Stomach (tissue), 9 donors: ENCODE results near the gene ZKSCAN1. TPM values are rescaled to one million over a fixed set of nuclear protein-coding genes. Genes with fewer than 3 reads are reported as not detected.
A peak's percentile ranks its signal among the peaks of the same experiment; 100 is the strongest.

ENCODE experiments used
- DNase-seq, 2 donors: peaks; one replicate each; pipeline versions ENCODE4 v3.0.0 to v3.0.0-alpha.2; 2013 to 2019
- H3K27ac ChIP-seq, 5 donors: fragments of 200-600 bp in 4 of 5; sonication (generic) in 4 of 5; one replicate each; pipeline ENCODE4 v1.5.1; 2013 to 2019; ENCODE audit warnings: mild to moderate bottlenecking in 1 of 5, moderate library complexity in 1 of 5
- H3K27me3 ChIP-seq, 3 donors: fragments of 200-600 bp; sonication (generic); one replicate each; pipeline ENCODE4 v1.5.1; 2017 to 2019; ENCODE audit warnings: mixed run types in 1 of 3
- H3K36me3 ChIP-seq, 4 donors: fragments of 200-600 bp; sonication (generic); 1 replicate in 3 of 4; 2 replicates in 1 of 4; pipeline ENCODE4 v1.5.1; 2016 to 2019
- H3K4me1 ChIP-seq, 4 donors: fragments of 200-600 bp; sonication (generic); one replicate each; pipeline ENCODE4 v1.5.1; 2016 to 2019
- H3K4me3 ChIP-seq, 4 donors: fragments of 200-600 bp; sonication (generic) in 3 of 4; one replicate each; pipeline ENCODE4 v1.5.1; 2016 to 2019; ENCODE audit warnings: mild to moderate bottlenecking in 1 of 4
- H3K9me3 ChIP-seq, 4 donors: fragments of 200-600 bp; sonication (generic); one replicate each; pipeline ENCODE4 v1.5.1; 2016 to 2019
- CTCF ChIP-seq, 7 experiments: fragments of 450-650 bp in 4 of 7; fragments of 200-600 bp in 3 of 7; sonication (generic) in 3 of 7; IDR thresholded peaks; one replicate each; pipeline ENCODE4 v1.5.1; 2016 to 2019; ENCODE audit warnings: antibody characterized with exemption in 7 of 7, control low read depth in 2 of 7, mild to moderate bottlenecking in 1 of 7
- EP300 ChIP-seq: sonication (generic); formaldehyde crosslinking; IDR thresholded peaks from one replicate; pipeline ENCODE4 v1.6.1; 2017; ENCODE audit warnings: antibody characterized with exemption
- POLR2A ChIP-seq, 4 donors: fragments of 450-650 bp; IDR thresholded peaks; one replicate each; pipeline ENCODE4 v1.6.1; 2016; ENCODE audit warnings: antibody characterized with exemption in 4 of 4, control low read depth in 2 of 4, mild to moderate bottlenecking in 1 of 4, moderate library complexity in 1 of 4
- POLR2AphosphoS5 ChIP-seq, 3 donors: sonication (generic); formaldehyde crosslinking; IDR thresholded peaks; one replicate each; pipeline ENCODE4 v1.6.1; 2016; ENCODE audit warnings: antibody characterized with exemption in 3 of 3
- WGBS, 5 donors: extraction: QIAGEN DNeasy Blood & Tissue Kit in 3 of 5; methylation state at CpG; one replicate each; pipeline versions ENCODE4 v1.1.5 to v1.1.7; 2013 to 2018; 5-methylcytosine and 5-hydroxymethylcytosine counted together
- intact Hi-C: fragments of 100-400 bp; cut with DNase I; formaldehyde crosslinking; loops from one replicate; pipeline ENCODE4 v1.15.1; 2023; ENCODE audit warnings: low total_unique reads
- polyA plus RNA-seq, 3 donors: library from polyadenylated mRNA; stranded (reverse); fragments of 200-250 nt; gene quantifications; one replicate each; pipeline ENCODE4 v1.2.3, GENCODE V29; 2013
- total RNA-seq, 5 donors: library from RNA; depleted of rRNA; stranded (reverse); fragments of >200 nt; gene quantifications; one replicate each; pipeline versions ENCODE4 v1.1.0 to v1.2.3, GENCODE V29; 2014 to 2016
- donor health status: healthy with polysubstance abuse.
- donor health status: Bipolar disorder and iron deficiency.
- donor health status: healthy.

ZKSCAN1 gene
- total and polyA plus RNA-seq, 8 donors = 9.5 to 153 (median 50.4) TPM

DNA sequence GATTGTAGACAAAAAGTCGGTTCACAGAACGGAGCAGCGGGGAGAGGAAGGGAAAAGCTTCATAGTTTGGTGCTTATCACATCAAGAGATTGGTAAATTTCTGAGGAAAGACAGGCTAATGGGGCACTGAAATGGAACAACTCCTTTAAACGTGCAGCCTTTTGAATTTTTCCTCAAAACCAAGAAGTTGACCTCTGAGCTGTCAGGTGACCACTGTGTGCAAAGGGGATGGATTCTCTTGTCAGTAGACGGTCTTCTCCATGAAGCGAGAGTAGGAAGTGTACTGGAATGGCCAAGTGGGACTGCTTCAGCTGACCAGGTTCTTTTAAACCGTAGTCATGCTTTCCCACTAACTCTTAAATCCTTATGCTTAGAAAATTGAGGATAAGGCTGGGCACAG lies 22.9 kb downstream of the ZKSCAN1 start:
- TF ChIP-seq POLR2A (IDR thresholded peaks at IDR 0.05) = no peak
- H3K27me3 ChIP-seq = no peaks in the 10 kb centered on the region
- no peak overlapping the region for H3K4me3 ChIP-seq
- no peaks in the 10 kb centered on the region for H3K9me3 ChIP-seq
- intact Hi-C loops = no loop called here
- DNase-seq = no peak
- H3K36me3 ChIP-seq = peaks cover 22 to 47% (median 42%) of the 10 kb centered on the region in 4 donors
- WGBS, 5 donors = 88 to 93% (median 90%) methylated on average over 7 of the region's 7 CpGs
- H3K4me1 ChIP-seq = peaks cover 20 to 49% (median 30%) of the 10 kb centered on the region in 4 donors
- no peak overlapping the region for H3K27ac ChIP-seq

GRCh38 chr7:100040575-100040974 lies 25.2 kb downstream of the ZKSCAN1 start:
- no peak overlapping the region for H3K27ac ChIP-seq
- H3K36me3 ChIP-seq = peaks cover 5 to 25% (median 20%) of the 10 kb centered on the region in 4 donors
- 69 to 84% (median 74%) methylated on average over 7 of the region's 7 CpGs for WGBS, 5 donors
- peaks cover 19 to 37% (median 26%) of the 10 kb centered on the region in 4 donors for H3K4me1 ChIP-seq
- no peak overlapping the region for H3K4me3 ChIP-seq
- DNase-seq = no peak
- intact Hi-C loops = no loop called here
- TF ChIP-seq POLR2A (IDR thresholded peaks at IDR 0.05) = no peak
- TF ChIP-seq POLR2AphosphoS5 (IDR thresholded peaks at IDR 0.05) = no peak
- no peak for TF ChIP-seq EP300
- TF ChIP-seq CTCF (IDR thresholded peaks at IDR 0.05) = no peak
- no peaks in the 10 kb centered on the region for H3K9me3 ChIP-seq
- H3K27me3 ChIP-seq = no peaks in the 10 kb centered on the region

GRCh38 chr7:100044718-100045117 lies 29.3 kb downstream of the ZKSCAN1 start:
- peak; percentile 32 to 72 for DNase-seq
- Histone ChIP-seq H3K36me3 (no peaks in the 10 kb centered on the region), H3K27me3 (no peaks in the 10 kb centered on the region), H3K4me3 (no peak overlapping the region), H3K9me3 (no peaks in the 10 kb centered on the region), H3K4me1 (peaks cover 0 to 16% (median 12%) of the 10 kb centered on the region in 4 donors), H3K27ac (peak overlapping the region in 1 of 5 donors; percentile 46)
- WGBS, 5 donors = 27 to 44% (median 33%) methylated on average over 6 of the region's 6 CpGs
- TF ChIP-seq POLR2A (IDR thresholded peaks at IDR 0.05) (no peak), CTCF (IDR thresholded peaks at IDR 0.05) (peak in 2 of 7 experiments; percentile 39 to 49), EP300 (no peak), POLR2AphosphoS5 (IDR thresholded peaks at IDR 0.05) (peak in 1 of 3 donors; percentile 75)
- intact Hi-C loops = no loop called here

- Histone ChIP-seq H3K4me3 (no peak overlapping the region), H3K9me3 (no peaks in the 10 kb centered on the region), H3K27ac (peak overlapping the region in 1 of 5 donors; percentile 98), H3K4me1 (peaks cover 6 to 31% (median 23%) of the 10 kb centered on the region in 4 donors), H3K27me3 (no peaks in the 10 kb centered on the region), H3K36me3 (peaks cover 0 to 10% (median 0%) of the 10 kb centered on the region in 4 donors)
- peak in 1 of 2 donors; percentile 35 for DNase-seq
- TF ChIP-seq CTCF (IDR thresholded peaks at IDR 0.05) = no peak
- TF ChIP-seq POLR2A (IDR thresholded peaks at IDR 0.05) = no peak
- TF ChIP-seq POLR2AphosphoS5 (IDR thresholded peaks at IDR 0.05) = no peak
- TF ChIP-seq EP300 = no peak
- intact Hi-C loops = no loop called here
- WGBS, 5 donors = 71 to 83% (median 73%) methylated on average over 4 of the region's 4 CpGs
These were observed 33.3 kb downstream of the ZKSCAN1 start for GRCh38 chr7:100048680-100049079.
